G401 (cell line): ENCODE results near the gene TCF7L2. TPM values are rescaled to one million over a fixed set of nuclear protein-coding genes. Genes with fewer than 3 reads are reported as not detected.

Source experiments
- DNase-seq: peaks from one replicate; pipeline ENCODE4 v3.0.0-alpha.2; 2015; ENCODE audit warnings: low spot score
- in situ Hi-C: cut with HindIII; loops from 2 replicates; pipeline ENCODE4 v1.10.0; 2016; ENCODE audit warnings: low sequenced_read_pairs, mixed read lengths
- total RNA-seq: library from RNA; depleted of rRNA; stranded (reverse); fragments of >200 nt; shearing (Covaris generic); gene quantifications from 2 replicates; pipeline ENCODE4 v1.2.3, GENCODE V29; 2014

The TCF7L2 gene
- total RNA-seq, 1 experiment from 2014 or later: 0.88 TPM

DNA sequence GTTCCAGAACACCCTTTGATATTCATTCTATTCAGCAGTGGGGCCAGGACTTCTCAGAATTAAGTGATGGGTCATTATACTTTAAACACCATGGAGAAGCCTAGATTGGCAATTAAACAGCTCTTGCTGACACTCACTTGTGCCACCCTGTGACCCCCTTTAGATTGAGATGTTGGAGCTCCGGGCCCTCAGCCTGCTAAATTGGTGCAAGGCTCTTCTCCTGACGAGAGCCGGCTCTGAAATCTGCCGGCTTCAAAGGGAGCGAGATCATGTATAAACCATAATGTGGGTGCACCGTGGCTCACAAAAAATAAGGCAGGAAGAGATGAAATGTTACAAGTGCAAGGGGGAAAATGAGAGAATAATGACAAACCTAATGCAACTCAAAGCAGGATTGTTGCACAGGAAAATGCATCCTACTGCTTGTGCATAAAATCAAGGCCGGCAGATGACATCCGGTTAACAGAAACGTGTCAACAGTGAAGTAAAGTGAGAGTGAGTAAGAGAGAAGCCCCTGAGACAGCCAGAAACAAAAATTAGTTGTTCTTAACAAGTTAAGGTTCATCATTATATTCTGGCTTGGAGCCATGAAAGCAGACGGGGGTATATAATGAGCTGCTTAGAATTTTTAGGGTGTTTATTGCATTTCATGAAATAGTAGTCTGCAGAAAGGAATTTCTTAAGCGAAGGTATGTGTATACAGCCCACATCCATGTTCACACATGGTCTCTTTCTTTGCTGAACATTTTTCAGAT is 198.2 kb downstream of the TCF7L2 start:
- in situ Hi-C loops: no loop called here
- no peak for DNase-seq

- in situ Hi-C loops: no loop called here
- DNase-seq: no peak
Observed at GRCh38 chr10:113148901-113149300, 198.9 kb downstream of the TCF7L2 start.

- in situ Hi-C loops: no loop called here
- DNase-seq: no peak
Observed at GRCh38 chr10:113149626-113150025, 199.6 kb downstream of the TCF7L2 start.

- peak; percentile 18 for DNase-seq
- in situ Hi-C loops: no loop called here
Observed at GRCh38 chr10:113151190-113151666, 201.2 kb downstream of the TCF7L2 start.

GRCh38 chr10:113153493-113154102 is 203.6 kb downstream of the TCF7L2 start:
- in situ Hi-C loops: no loop called here
- DNase-seq: no peak

DNA sequence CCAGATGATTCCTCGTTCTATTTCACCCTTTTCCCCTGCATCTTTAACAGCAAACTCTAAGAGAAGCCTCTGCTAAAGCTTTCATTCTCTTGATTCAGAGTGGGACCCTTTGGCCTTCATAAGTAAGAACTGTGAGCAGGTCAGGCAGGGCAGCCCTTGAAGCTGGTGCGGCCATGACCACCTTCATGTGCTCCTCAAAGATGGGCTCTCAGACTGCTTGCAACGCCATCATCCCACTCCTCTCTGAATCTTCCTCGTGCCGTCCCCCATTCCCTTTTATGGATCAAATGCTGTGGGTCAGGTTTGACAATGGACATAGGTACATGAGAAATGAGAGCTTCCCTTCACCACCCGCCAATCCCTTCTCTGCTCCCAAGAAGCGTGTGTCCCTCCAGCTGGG is 207.4 kb downstream of the TCF7L2 start:
- in situ Hi-C loops: no loop called here
- no peak for DNase-seq

- in situ Hi-C loops: no loop called here
- no peak for DNase-seq
Observed at GRCh38 chr10:113158183-113158582, 208.1 kb downstream of the TCF7L2 start.

GRCh38 chr10:113159563-113159962 is 209.5 kb downstream of the TCF7L2 start:
- in situ Hi-C loops: no loop called here

DNA sequence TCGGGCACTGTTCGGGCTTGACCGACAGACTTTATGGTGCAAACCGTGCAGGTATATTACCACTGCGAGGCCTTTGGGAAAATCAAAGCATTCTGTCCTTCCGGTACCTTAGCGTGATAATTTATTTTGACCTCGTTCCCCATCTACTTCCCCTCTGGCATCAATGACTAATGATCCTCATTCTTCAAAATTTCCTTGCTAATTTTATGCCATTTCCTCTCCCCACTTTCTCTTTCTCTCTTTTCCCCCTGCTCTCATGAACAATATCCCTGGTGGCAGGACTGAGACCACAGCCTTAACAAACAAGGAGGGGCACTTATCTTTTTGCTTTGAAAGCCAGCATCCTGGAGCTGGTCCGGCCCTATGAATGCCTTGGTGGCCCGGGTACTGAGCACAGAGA is 210.6 kb downstream of the TCF7L2 start:
- in situ Hi-C loops: no loop called here
- no peak for DNase-seq

More at GRCh38 chr10:113159563-113159962, 209.5 kb downstream of the TCF7L2 start:
- no peak for DNase-seq

DNA sequence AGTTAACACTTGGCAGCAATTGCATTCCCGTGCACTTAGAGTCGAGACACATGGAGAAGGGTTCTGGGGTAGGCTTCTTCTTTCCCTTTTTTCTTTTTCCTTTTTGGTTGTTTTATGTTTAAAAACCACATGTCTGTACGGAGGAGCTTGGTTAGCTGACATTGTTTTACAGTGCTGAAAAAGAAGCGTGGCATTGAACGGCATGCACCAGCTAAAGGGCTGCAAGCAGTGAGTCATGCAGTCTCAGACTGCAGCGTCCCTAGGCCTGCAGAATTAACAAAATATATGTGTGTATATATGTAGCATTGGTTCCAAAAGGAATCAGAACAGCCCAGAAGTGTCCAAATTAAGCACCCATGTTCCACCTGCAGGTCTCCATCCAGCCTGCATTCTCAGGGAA is 211.0 kb downstream of the TCF7L2 start:
- in situ Hi-C loops: no loop called here

DNA sequence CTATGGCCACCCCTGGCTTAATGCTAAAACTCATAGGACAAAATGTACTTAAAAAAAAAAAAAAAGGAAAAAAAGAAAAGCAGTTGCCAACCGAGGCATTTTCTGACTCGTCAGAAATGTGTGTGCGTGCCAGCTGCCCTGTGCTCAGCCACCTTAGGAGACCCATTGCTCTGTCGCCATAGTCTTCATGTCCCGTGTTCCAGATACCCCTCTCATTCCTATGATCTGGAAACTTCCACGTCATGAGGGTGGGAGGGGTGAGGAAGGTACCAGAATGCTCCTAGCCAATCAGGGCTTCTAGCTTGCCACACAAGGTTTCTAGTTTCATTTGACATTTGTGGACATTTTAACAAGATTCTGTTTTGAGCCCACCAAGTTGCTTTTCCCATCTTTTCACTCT is 212.9 kb downstream of the TCF7L2 start:
- in situ Hi-C loops: no loop called here
- no peak for DNase-seq

More for the DNA sequence above, 211.0 kb downstream of the TCF7L2 start:
- DNase-seq: no peak

DNA sequence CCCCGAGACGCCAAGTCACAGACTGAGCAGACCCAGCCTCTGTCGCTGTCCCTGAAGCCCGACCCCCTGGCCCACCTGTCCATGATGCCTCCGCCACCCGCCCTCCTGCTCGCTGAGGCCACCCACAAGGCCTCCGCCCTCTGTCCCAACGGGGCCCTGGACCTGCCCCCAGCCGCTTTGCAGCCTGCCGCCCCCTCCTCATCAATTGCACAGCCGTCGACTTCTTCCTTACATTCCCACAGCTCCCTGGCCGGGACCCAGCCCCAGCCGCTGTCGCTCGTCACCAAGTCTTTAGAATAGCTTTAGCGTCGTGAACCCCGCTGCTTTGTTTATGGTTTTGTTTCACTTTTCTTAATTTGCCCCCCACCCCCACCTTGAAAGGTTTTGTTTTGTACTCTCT is 215.6 kb downstream of the TCF7L2 start:
- in situ Hi-C loops: no loop called here

DNA sequence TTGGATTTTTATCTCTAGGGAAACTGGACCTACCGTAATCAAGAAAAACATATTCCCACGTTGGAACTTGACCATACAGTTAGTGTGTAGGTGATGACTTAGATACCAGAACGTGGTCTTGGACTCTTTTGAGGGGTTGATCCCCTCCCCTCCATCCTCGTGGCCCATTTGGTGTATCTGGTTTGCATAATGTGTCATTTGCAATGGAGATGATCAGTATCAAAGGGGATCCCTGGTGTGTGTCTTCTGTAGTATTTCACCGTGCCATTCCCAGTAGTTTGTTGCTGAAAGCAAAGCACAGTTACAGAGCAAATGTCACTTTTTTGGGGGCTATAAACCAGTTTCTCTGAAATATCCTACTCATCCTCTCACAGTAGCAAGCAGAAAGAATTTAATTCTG is 217.7 kb downstream of the TCF7L2 start:
- in situ Hi-C loops: no loop called here
- no peak for DNase-seq

More for the DNA sequence above, 215.6 kb downstream of the TCF7L2 start:
- DNase-seq: no peak

DNA sequence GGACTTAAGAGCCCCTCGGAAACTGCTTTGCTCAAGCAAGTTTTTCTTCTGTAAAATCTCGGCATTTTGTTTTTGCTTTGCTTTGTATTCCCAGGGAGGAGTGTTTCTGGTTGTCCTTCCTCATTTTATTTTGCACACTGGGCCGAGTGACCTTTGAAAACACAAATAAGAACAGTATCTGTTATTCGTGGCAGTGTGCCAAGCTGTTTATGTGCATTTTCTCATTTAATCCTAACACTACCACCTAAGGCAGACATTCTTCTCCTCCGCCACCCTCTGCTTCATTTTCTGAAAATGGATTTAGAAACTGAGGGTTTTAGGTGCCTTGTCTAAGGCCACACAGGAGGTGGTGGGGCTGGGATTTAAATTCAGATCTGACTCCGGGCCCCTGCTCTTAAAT is 218.5 kb downstream of the TCF7L2 start:
- DNase-seq: no peak
- in situ Hi-C loops: no loop called here

- no peak for DNase-seq
- in situ Hi-C loops: no loop called here
Observed at GRCh38 chr10:113169111-113169510, 219.1 kb downstream of the TCF7L2 start.

- no peak for DNase-seq
- in situ Hi-C loops: no loop called here
Observed at GRCh38 chr10:113169853-113170460, 219.9 kb downstream of the TCF7L2 start.

- in situ Hi-C loops: no loop called here
- no peak for DNase-seq
Observed at GRCh38 chr10:113171662-113172061, 221.6 kb downstream of the TCF7L2 start.

DNA sequence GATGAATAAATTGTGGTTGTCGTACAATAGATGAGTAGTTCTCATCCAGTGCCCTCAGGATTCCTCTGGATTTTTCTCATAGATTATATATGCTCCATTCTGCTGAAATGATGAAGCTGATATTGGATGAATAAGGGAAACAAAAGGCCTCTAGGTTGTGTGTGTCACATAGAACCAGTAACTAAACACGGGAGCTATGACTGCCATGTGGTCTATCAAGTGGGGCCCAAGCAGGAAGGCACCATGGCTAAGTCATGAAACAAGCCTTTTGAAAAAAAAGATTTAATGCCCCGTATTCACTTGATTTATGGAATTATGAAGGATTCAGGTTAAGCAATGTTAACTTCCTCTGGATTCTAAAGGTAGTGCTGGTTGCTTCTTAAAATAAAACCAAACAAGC is 225.1 kb downstream of the TCF7L2 start:
- no peak for DNase-seq
- in situ Hi-C loops: no loop called here

- in situ Hi-C loops: no loop called here
- DNase-seq: no peak
Observed at GRCh38 chr10:113175756-113176651, 226.0 kb downstream of the TCF7L2 start.
